Erythroblast (primary cell): Measurements from ENCODE around the gene DIP2C.

Experiments
- GATA1 ChIP-seq: IDR thresholded peaks from 2 replicates; pipeline ENCODE4 v1.6.1; 2011; ENCODE audit warnings: low read depth, mild to moderate bottlenecking, control low read depth, low read length, moderate library complexity
- POLR2A ChIP-seq: IDR thresholded peaks from 2 replicates; pipeline ENCODE4 v1.6.1; 2011; ENCODE audit warnings: mild to moderate bottlenecking, low read length

GRCh38 chr10:679556-679955, 9.9 kb downstream of the DIP2C start:
- no peak for TF ChIP-seq POLR2A
- no peak for TF ChIP-seq GATA1
